Fibroblast of lung (primary cell): ENCODE results near the gene ZBED5.
"Not testable (repeated sequence)": the region's sequence is repeated elsewhere in the genome, so short reads cannot be mapped to it uniquely, and the experiment has no call there.

ENCODE experiments used
- CTCF ChIP-seq, 2 donors: IDR thresholded peaks in 1 of 2; conservative IDR thresholded peaks in 1 of 2; 1 replicate in 1 of 2; 2 replicates in 1 of 2; pipeline ENCODE4 v1.5.1; 2011 to 2012; ENCODE audit warnings: low read length in 2 of 2, control low read depth in 1 of 2, inconsistent platforms in 1 of 2, low read depth in 1 of 2, mild to moderate bottlenecking in 1 of 2
- EZH2 ChIP-seq: IDR thresholded peaks from 2 replicates; pipeline ENCODE4 v1.5.1; 2012; ENCODE audit warnings: low read length, control low read depth, mild to moderate bottlenecking; ENCODE audit errors: missing control alignments

DNA sequence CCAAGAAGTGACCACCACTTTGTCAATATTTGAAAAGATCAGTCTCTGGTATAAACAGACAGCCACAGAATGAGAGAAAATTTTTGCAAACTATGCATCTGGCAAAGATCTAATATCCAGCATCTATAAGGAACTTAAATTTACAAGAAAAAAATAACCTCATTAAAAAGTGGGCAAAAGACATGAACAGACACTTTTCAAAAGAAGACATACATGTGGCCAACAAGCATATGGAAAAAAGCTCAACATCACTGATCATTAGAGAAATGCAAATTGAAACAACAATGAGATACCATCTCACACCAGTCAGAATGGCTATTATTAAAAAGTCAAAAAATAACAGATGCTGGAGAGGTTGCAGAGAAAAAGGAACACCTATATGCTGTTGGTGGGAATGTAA lies 32.2 kb upstream of the ZBED5 start:
- not testable (repeated sequence) for TF ChIP-seq CTCF (conservative IDR thresholded peaks at IDR 0.05 in 1 of 2, IDR thresholded peaks at IDR 0.05 in 1 of 2; ENCODE audit: low read depth in 1 of 2, low read length in 2 of 2); EZH2
